Measurements from ENCODE around the gene BCL6.

BCL6 gene

DNA sequence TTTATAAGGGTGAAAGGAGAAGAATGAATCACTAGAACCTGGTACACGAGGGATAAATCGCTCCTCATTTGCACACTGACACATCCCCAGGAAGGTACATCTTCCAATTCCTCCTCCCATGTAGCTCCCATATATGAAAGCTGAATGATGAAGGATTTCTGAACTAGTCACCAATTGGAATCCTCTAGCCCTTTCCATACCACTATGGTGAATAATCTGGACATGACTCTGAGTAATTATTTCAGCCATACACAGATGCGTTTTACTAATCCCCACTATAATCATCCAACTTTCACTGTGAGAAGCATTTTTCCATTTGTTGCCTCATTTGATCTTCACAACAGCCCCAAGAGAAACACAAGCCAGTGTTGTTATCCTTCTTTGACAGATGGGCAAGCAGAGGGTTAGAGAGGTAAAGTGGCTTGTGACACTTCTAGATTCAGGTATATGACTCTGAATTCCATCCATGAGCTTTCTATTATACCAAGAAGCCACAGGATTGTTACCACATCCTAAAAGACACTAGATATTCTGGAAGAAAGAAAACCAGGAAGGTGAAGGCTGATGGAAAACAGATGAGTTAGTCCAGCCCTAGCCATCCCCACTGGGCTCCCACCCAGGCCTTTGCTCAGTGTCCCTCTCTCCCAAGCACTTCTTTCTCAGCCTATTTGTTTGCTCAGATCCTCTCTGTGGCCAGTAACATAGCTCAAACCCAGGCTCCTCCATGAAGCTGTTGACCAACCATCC, 22.2 kb upstream of the BCL6 start:
- H3K14ac ChIP-seq (ENCODE audit: low read length): no peak overlapping the region
- H3K79me2 ChIP-seq (ENCODE audit: control insufficient read depth, insufficient read depth, low read length, poor library complexity): no peaks in the 10 kb centered on the region
- H2BK12ac ChIP-seq (ENCODE audit: low read length): peak overlapping the region; percentile 92
- no peak overlapping the region for H4K12ac ChIP-seq (ENCODE audit: low read depth, low read length)
- H2BK5ac ChIP-seq (ENCODE audit: low read depth, low read length, poor library complexity): no peak overlapping the region
- no peak overlapping the region for H3K18ac ChIP-seq (ENCODE audit: low read length)
- DNase-seq: peak in 1 of 2 donors; percentile 64
- H3K4me1 ChIP-seq (ENCODE audit: control insufficient read depth in 1 of 2, insufficient read depth in 2 of 2, low read length in 2 of 2): peaks cover 4 to 15% of the 10 kb centered on the region in 2 experiments
- no peak overlapping the region for H3K9ac ChIP-seq (ENCODE audit: low read length)
- no peak overlapping the region for H2AFZ ChIP-seq (ENCODE audit: insufficient read depth, low read length, poor library complexity)
- H3K9me3 ChIP-seq (ENCODE audit: insufficient read depth, low read depth, low read length): no peaks in the 10 kb centered on the region
- no peak overlapping the region for H4K91ac ChIP-seq (ENCODE audit: low read depth, low read length)
- H3K36me3 ChIP-seq (ENCODE audit: control insufficient read depth in 1 of 2, insufficient read depth in 2 of 2, low read length in 2 of 2): no peaks in the 10 kb centered on the region
- H3K4me2 ChIP-seq (ENCODE audit: low read length): no peak overlapping the region
- no peak overlapping the region for H2BK120ac ChIP-seq (ENCODE audit: insufficient read depth, low read length, poor library complexity)
- no peak overlapping the region for H2AK5ac ChIP-seq (ENCODE audit: low read length)
- no CpG with 5 or more reads among the region's 3 CpGs for WGBS (ENCODE audit: extremely low coverage, insufficient coverage, insufficient read length)
- peaks cover 15% of the 10 kb centered on the region for H3K79me1 ChIP-seq (ENCODE audit: low read length)
- H3K4ac ChIP-seq (ENCODE audit: low read depth, low read length): no peak overlapping the region
- no peak overlapping the region for H3K4me3 ChIP-seq (ENCODE audit: low read depth, low read length)
- H3K23ac ChIP-seq (ENCODE audit: low read length): no peak overlapping the region
- no peak overlapping the region for H3K27ac ChIP-seq (ENCODE audit: low read depth, low read length)
- H3K27me3 ChIP-seq (ENCODE audit: insufficient read depth, low read length): no peaks in the 10 kb centered on the region
- peak overlapping the region; percentile 16 for H4K8ac ChIP-seq (ENCODE audit: low read depth, low read length)

DNA sequence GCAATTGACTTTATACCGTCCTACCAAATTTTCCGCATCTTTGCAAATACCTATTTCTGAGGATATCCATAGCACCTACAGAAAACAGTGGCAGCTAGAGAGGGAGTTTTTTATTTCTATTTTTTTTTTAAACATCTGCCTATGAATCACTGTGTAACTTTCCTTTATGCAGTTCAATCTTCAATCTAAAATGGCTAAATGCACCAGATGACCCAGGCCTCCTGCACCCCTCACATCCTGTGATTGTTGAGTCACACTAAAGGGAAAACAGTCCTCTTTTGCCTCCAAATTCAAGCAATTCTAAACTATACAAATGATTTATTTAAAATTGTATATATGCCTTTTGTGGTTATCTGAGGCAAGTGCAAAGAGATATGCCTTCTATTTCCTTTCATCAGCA, 20.1 kb upstream of the BCL6 start:
- Histone ChIP-seq H3K27me3 (ENCODE audit: insufficient read depth, low read length) (no peaks in the 10 kb centered on the region), H2BK120ac (ENCODE audit: insufficient read depth, low read length, poor library complexity) (peak overlapping the region; percentile 89), H2BK5ac (ENCODE audit: low read depth, low read length, poor library complexity) (peak overlapping the region; percentile 87), H2BK12ac (ENCODE audit: low read length) (peak overlapping the region; percentile 92), H4K12ac (ENCODE audit: low read depth, low read length) (no peak overlapping the region), H4K8ac (ENCODE audit: low read depth, low read length) (no peak overlapping the region), H3K4me2 (ENCODE audit: low read length) (no peak overlapping the region), H2AK5ac (ENCODE audit: low read length) (no peak overlapping the region), H3K9ac (ENCODE audit: low read length) (no peak overlapping the region), H3K18ac (ENCODE audit: low read length) (no peak overlapping the region), H4K91ac (ENCODE audit: low read depth, low read length) (peak overlapping the region; percentile 90), H3K4ac (ENCODE audit: low read depth, low read length) (peak overlapping the region; percentile 7), H3K4me3 (ENCODE audit: low read depth, low read length) (no peak overlapping the region), H3K27ac (ENCODE audit: low read depth, low read length) (peak overlapping the region; percentile 91), H3K14ac (ENCODE audit: low read length) (no peak overlapping the region), H3K79me2 (ENCODE audit: control insufficient read depth, insufficient read depth, low read length, poor library complexity) (no peaks in the 10 kb centered on the region), H3K36me3 (ENCODE audit: control insufficient read depth in 1 of 2, insufficient read depth in 2 of 2, low read length in 2 of 2) (no peaks in the 10 kb centered on the region), H2AFZ (ENCODE audit: insufficient read depth, low read length, poor library complexity) (no peak overlapping the region), H3K23ac (ENCODE audit: low read length) (no peak overlapping the region), H3K9me3 (ENCODE audit: insufficient read depth, low read depth, low read length) (no peaks in the 10 kb centered on the region), H3K4me1 (ENCODE audit: control insufficient read depth in 1 of 2, insufficient read depth in 2 of 2, low read length in 2 of 2) (peaks cover 4 to 15% of the 10 kb centered on the region in 2 experiments), H3K79me1 (ENCODE audit: low read length) (peaks cover 15% of the 10 kb centered on the region)
- no peak for DNase-seq
- no CpG with 5 or more reads among the region's 2 CpGs for WGBS (ENCODE audit: extremely low coverage, insufficient coverage, insufficient read length)

DNA sequence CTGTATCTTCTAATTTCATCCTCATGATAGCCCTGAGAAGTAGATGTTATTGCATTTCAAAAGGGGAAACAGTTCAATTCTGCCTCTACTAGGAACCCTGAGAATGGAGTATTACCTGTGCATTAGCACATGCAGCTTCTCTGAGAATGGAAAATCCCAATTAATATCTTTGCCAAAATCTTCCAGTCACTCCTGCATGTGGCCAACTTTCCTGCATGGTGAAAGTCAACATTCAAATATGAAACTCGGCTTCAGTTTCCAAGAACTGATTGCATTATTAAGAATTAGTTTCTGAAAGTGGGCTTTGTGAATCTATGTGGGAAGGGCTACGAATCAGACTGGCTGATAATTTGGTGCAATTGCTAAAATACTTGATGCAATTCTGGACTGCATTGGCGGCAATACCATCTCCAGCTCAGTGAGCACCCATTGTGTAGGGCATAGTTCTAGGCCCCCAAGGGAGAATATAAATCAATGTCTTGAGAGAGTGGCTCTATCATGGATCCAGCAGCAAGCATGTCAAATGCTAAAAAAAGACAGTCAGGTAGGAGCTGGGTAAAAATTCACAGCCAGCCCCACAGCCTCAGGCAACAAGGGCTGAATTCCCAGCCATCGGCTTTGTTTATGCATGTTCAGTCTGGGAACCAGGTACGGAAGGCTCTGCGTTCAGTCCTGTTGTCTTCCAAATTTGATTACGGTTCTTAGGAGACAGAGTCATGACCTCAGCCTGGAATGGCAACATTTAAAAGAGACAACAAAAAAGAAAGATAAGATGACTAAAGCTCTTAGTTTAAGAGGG, 18.8 kb upstream of the BCL6 start:
- Histone ChIP-seq H3K9ac (ENCODE audit: low read length) (no peak overlapping the region), H3K36me3 (ENCODE audit: control insufficient read depth in 1 of 2, insufficient read depth in 2 of 2, low read length in 2 of 2) (no peaks in the 10 kb centered on the region), H2BK12ac (ENCODE audit: low read length) (no peak overlapping the region), H3K14ac (ENCODE audit: low read length) (no peak overlapping the region), H2AK5ac (ENCODE audit: low read length) (no peak overlapping the region), H3K4me2 (ENCODE audit: low read length) (peak overlapping the region; percentile 9), H4K8ac (ENCODE audit: low read depth, low read length) (no peak overlapping the region), H3K27ac (ENCODE audit: low read depth, low read length) (peak overlapping the region; percentile 91), H3K79me2 (ENCODE audit: control insufficient read depth, insufficient read depth, low read length, poor library complexity) (no peaks in the 10 kb centered on the region), H3K79me1 (ENCODE audit: low read length) (peaks cover 17% of the 10 kb centered on the region), H3K27me3 (ENCODE audit: insufficient read depth, low read length) (no peaks in the 10 kb centered on the region), H2BK5ac (ENCODE audit: low read depth, low read length, poor library complexity) (peak overlapping the region; percentile 19), H3K23ac (ENCODE audit: low read length) (no peak overlapping the region), H4K91ac (ENCODE audit: low read depth, low read length) (no peak overlapping the region), H3K18ac (ENCODE audit: low read length) (no peak overlapping the region), H3K9me3 (ENCODE audit: insufficient read depth, low read depth, low read length) (no peaks in the 10 kb centered on the region), H4K12ac (ENCODE audit: low read depth, low read length) (no peak overlapping the region), H3K4ac (ENCODE audit: low read depth, low read length) (no peak overlapping the region), H2BK120ac (ENCODE audit: insufficient read depth, low read length, poor library complexity) (peak overlapping the region; percentile 8), H3K4me3 (ENCODE audit: low read depth, low read length) (no peak overlapping the region), H3K4me1 (ENCODE audit: control insufficient read depth in 1 of 2, insufficient read depth in 2 of 2, low read length in 2 of 2) (peaks cover 6 to 18% of the 10 kb centered on the region in 2 experiments), H2AFZ (ENCODE audit: insufficient read depth, low read length, poor library complexity) (no peak overlapping the region)
- WGBS (ENCODE audit: extremely low coverage, insufficient coverage, insufficient read length): no CpG with 5 or more reads among the region's 7 CpGs
- DNase-seq: peak; percentile 45 to 61

DNA sequence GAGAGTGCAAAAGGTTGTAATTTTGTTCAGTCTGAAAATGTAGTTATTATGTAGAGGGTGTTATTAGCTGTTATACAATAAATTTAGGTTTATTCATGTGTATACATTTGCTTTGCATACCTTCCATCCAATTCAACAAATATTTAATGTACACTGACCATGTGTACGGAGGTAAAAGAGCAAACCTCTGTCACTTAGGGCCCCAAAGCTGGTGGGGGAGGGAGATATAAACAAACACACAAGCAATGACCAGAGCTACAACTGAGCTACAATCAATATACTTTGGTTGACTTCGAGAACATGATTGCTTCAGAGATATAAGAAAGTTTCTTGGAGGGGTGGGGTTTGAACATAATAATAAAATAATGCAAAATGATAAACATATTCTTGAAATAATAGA, 17.5 kb upstream of the BCL6 start:
- H3K27me3 ChIP-seq (ENCODE audit: insufficient read depth, low read length): no peaks in the 10 kb centered on the region
- WGBS (ENCODE audit: extremely low coverage, insufficient coverage, insufficient read length): no CpG with 5 or more reads among the region's 2 CpGs
- H3K4ac ChIP-seq (ENCODE audit: low read depth, low read length): no peak overlapping the region
- no peak overlapping the region for H3K4me2 ChIP-seq (ENCODE audit: low read length)
- no peaks in the 10 kb centered on the region for H3K36me3 ChIP-seq (ENCODE audit: control insufficient read depth in 1 of 2, insufficient read depth in 2 of 2, low read length in 2 of 2)
- no peaks in the 10 kb centered on the region for H3K79me2 ChIP-seq (ENCODE audit: control insufficient read depth, insufficient read depth, low read length, poor library complexity)
- H3K27ac ChIP-seq (ENCODE audit: low read depth, low read length): no peak overlapping the region
- H4K91ac ChIP-seq (ENCODE audit: low read depth, low read length): no peak overlapping the region
- no peak overlapping the region for H4K12ac ChIP-seq (ENCODE audit: low read depth, low read length)
- H3K79me1 ChIP-seq (ENCODE audit: low read length): peaks cover 18% of the 10 kb centered on the region
- no peak overlapping the region for H3K14ac ChIP-seq (ENCODE audit: low read length)
- H3K23ac ChIP-seq (ENCODE audit: low read length): no peak overlapping the region
- no peak overlapping the region for H3K4me3 ChIP-seq (ENCODE audit: low read depth, low read length)
- no peak overlapping the region for H3K9ac ChIP-seq (ENCODE audit: low read length)
- no peak for DNase-seq
- H2AFZ ChIP-seq (ENCODE audit: insufficient read depth, low read length, poor library complexity): no peak overlapping the region
- H4K8ac ChIP-seq (ENCODE audit: low read depth, low read length): no peak overlapping the region
- no peaks in the 10 kb centered on the region for H3K9me3 ChIP-seq (ENCODE audit: insufficient read depth, low read depth, low read length)
- H2BK12ac ChIP-seq (ENCODE audit: low read length): no peak overlapping the region
- H3K4me1 ChIP-seq (ENCODE audit: control insufficient read depth in 1 of 2, insufficient read depth in 2 of 2, low read length in 2 of 2): peaks cover 6 to 19% of the 10 kb centered on the region in 2 experiments
- no peak overlapping the region for H2BK5ac ChIP-seq (ENCODE audit: low read depth, low read length, poor library complexity)
- no peak overlapping the region for H2BK120ac ChIP-seq (ENCODE audit: insufficient read depth, low read length, poor library complexity)
- no peak overlapping the region for H2AK5ac ChIP-seq (ENCODE audit: low read length)
- H3K18ac ChIP-seq (ENCODE audit: low read length): no peak overlapping the region

All from trophoblast cell (in vitro differentiated cells and primary cell).